HG02938 (cell line): ENCODE data around the gene FBXW8.

ENCODE experiments used
- ATAC-seq: cut with Tn5 transposase; IDR thresholded peaks from one replicate; pipeline ENCODE4 v1.9.1; 2021; ENCODE audit warnings: mild to moderate bottlenecking, moderate library complexity; ENCODE audit not compliant: unreplicated experiment

FBXW8 gene

DNA sequence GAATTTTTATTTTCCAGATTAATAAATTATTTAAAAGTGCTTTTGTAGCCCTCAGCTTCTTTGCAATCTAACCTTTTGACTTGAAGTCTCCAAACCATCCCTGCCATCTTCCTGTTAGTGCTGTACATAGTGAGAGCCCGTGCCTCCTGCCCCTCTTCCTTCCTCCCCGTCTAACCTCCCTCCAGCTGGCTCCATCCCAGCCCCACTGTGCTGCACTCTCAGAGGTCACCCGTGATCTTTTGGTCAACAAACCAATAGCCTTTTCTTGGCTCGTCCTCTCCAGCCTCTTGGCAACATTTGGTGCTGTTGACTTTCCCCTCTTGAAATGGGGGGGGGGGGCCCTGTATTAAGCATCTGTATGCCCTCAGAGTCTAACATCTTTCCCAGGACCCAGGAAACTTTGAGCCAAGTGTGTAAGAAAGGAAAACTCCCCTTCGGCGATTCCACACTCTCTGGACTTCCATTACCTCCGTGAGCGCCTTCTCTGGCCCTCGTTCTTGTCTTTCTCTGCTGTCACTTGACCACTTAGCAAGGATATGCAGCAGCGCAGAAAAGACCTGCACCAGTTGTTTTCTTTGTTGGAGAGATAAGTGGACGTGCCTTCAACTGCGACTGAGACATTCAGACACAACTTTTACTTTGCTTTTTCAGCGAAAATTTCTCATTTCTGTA is 44.1 kb downstream of the FBXW8 start:
- no peak for ATAC-seq

- no peak for ATAC-seq
Observed at GRCh38 chr12:116955382-116956021, 44.8 kb downstream of the FBXW8 start.

- ATAC-seq, result no peak
Observed at GRCh38 chr12:116958402-116959197, 47.9 kb downstream of the FBXW8 start.

GRCh38 chr12:116959198-116959460 is 48.4 kb downstream of the FBXW8 start:
- no peak for ATAC-seq

GRCh38 chr12:116959845-116960514 is 49.2 kb downstream of the FBXW8 start:
- ATAC-seq, result peak; percentile 99

GRCh38 chr12:116962197-116962596 is 51.4 kb downstream of the FBXW8 start:
- ATAC-seq, result no peak

DNA sequence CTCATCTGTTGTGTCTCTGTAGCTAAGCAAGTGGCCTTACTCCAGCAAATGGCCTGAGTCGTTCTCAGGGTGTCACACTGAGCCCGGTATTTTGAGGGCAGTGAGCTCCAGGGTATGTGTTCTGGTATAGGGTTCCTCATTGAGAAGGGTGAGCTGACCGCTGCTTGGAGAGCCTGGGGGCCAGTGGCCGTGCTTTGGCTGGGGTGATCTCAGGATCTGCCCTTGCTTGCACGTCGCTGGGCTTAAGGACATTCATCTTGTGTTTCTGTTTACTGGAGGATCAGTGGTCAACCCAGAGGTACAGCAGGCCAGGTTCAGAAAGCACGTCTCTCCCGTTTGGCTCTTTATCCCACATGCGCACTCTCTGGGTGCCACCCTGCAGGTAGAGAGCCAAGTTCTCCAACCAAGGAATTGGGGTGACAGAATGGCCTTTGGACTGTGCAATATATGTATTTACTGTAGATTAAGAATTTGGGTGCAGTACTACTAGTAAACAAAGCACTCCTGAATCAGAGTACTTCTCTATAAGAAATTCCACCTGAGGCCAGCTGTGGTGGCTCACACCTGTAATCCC is 52.1 kb downstream of the FBXW8 start:
- no peak for ATAC-seq

GRCh38 chr12:116964054-116965050 is 53.6 kb downstream of the FBXW8 start:
- no peak for ATAC-seq

DNA sequence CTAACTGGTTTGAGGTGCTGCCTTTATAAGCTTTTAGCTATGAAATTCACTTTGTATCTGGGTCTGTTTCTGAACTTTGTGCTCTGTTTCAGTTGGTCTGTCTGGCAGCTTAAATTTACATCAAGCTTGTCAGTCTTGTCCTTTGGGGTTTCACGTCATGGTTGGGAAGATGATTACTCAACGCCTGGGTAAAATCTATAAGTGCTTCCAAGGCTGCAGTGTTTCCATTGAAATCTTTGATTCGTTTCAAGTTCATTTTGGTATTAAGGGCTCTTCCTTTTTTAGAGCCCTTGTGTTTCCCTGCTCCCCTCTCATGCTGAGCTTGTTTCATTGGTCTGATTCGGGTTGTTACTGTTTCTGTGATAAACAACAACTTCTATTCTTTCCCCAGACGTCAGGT is 58.2 kb downstream of the FBXW8 start:
- ATAC-seq, result no peak

DNA sequence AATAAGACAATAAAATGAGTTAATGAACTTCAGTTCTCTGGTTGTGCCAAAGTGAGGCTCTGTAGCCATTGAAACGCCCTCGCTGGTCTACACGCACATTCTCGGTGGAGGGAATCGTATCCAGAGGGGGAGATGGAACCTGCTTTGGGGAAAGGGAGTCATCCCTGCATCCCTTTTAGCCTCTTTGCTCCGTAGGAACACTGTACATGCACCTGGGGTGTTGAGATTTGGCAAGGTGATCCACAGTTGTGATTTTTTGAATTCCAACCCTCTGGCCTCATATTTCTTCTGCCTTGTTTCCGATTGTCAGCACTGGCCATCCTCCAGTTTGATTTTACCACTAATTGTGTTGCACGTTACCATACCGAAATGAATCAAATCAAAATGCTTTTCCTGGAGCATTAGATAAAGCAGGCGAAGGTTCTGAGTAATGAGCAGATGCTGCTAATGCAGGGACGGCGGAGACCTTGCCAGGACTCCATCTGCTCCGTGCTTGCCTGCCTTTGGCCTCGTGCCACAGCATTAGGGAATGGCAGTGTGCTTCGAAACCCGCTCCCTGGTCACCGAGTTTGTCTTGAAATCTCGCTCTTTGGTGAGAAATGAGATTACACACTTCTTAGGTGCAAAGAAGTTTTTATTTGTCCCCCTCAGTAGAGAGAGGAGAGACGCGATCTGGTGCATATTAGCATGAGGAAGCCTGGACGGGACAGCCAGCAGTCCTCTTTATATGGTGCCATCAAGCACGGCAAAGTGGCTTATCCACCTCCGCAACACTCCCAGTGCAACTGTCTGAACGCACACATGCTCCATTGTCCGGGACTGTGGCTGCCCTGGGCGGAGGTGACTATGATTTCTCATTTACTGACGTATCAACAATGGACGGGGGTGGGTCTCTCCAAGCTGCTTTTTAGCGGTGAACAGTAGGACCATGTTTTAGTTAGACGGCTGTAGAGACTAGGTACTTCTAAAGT is 59.1 kb downstream of the FBXW8 start:
- ATAC-seq, result no peak

GRCh38 chr12:116971222-116971621 is 60.5 kb downstream of the FBXW8 start:
- no peak for ATAC-seq

- ATAC-seq, result no peak
Observed at GRCh38 chr12:116975779-116976393, 65.1 kb downstream of the FBXW8 start.

DNA sequence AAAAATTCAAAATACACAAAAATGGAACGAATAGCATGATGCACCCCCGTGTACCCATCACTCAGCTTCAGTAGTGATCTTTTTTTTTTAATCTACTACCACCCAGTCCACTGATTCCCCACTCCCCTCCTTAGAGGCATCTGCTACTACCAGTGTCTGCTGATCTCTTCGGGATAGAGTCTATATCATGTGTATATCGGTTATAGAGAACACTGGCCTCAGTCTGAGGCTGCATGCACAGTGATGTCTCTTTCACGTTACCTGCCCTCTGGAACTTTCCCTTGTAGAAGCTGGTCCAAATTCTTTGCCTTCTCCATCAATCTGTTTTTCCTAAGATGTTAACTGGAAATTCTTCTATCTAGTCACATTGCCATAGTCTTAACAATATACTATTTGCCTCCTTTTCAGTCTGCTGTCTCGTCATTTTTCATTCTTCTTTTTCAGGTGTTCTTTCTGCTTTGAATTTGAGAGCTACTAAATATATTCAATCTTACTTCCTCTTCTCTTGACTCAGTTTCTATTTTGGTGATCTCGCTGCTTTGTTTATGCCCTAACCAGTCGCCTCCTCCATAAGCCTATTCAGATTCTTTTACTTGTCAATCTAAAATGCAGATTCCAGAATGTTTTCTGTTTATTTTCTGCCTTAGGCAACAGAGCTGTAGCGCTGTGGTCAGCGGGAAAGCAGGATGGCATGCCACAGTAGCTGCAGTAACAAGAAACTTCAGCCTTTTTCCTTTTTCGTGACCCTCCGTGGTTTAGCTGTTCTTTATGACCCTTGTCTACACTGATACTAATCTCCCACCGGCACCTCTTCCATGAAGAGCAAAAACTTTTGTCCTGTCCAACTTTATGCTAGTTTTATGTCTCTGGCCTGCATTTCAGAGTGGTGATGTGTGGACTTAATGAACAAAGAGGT is 67.0 kb downstream of the FBXW8 start:
- no peak for ATAC-seq

GRCh38 chr12:116978791-116979508 is 68.2 kb downstream of the FBXW8 start:
- no peak for ATAC-seq

DNA sequence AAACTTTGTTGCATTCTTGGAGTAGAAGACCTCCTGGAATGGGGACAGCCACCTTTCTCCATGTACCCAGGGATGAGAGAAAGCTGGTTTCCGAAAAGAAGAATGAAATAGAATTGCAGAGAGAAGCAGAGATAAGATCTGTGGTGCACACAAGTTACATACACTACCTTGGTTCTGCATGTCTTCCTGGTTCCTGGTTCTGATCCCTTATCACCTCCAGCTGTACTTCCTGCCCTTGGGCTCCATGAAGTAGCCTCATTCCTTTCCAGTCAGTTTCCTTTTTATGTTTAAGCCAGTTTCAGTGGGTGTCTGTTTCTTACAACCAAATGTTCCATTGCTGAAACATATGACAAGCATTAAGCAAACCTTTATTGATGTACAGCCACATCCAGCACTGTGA is 69.3 kb downstream of the FBXW8 start:
- no peak for ATAC-seq

DNA sequence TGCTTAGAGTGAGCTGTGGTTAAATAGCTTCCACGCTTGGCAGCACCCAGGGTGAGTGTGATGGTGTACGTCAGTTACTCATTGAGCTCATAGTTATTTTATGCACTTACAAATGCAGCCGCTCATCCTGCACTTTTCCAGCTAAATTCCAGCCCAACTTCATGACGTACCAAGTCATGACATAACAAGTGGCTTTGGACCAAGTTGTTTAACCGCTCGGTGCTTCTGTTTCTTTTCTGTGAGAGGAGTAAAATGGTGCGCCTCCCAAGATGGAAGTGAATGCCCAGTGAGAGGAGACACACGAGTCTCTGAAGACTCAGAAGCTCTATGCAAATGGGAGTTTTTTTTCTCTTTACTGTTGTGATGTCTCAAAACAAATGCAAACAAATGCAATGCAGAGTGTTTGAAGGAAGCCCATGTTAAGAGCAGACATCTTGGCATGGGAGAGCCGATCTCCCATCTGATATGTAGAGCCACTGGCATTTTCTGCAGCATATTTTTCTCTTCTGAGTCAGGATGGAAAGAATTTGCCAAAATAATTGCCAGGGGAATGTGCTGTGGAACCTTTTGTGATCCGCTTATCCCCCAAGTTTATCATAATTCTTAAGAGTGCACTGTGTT is 72.2 kb downstream of the FBXW8 start:
- ATAC-seq, result no peak
